Liver (tissue), 9 donors: ENCODE data around the gene CCDC92B. TPM values are rescaled to one million over a fixed set of nuclear protein-coding genes. Genes with fewer than 3 reads are reported as not detected.

Experiments
- DNase-seq: peaks from one replicate; pipeline ENCODE4 v3.0.0-alpha.2; 2017; ENCODE audit warnings: low spot score
- H3K27ac ChIP-seq, 2 donors: one replicate each; pipeline ENCODE4 v1.7.0; 2013; ENCODE audit warnings: inconsistent platforms in 2 of 2, low read length in 2 of 2, control low read depth in 1 of 2, low read depth in 1 of 2, mild to moderate bottlenecking in 1 of 2
- H3K27me3 ChIP-seq, 4 donors: one replicate each; pipeline versions ENCODE4 v1.6.1 to v1.7.0; 2013; ENCODE audit warnings: low read length in 3 of 4, inconsistent platforms in 1 of 4, mild to moderate bottlenecking in 1 of 4, moderate library complexity in 1 of 4; ENCODE audit not compliant: control insufficient read depth in 4 of 4, insufficient read depth in 4 of 4
- H3K36me3 ChIP-seq, 4 donors: one replicate each; pipeline versions ENCODE4 v1.6.1 to v1.7.0; 2013; ENCODE audit warnings: low read length in 3 of 4, mild to moderate bottlenecking in 3 of 4, low read depth in 1 of 4, moderate library complexity in 1 of 4; ENCODE audit not compliant: control insufficient read depth in 4 of 4, insufficient read depth in 3 of 4
- H3K4me1 ChIP-seq, 4 donors: one replicate each; pipeline versions ENCODE4 v1.6.1 to v1.7.0; 2013; ENCODE audit warnings: low read length in 3 of 4, mild to moderate bottlenecking in 3 of 4, moderate library complexity in 1 of 4; ENCODE audit not compliant: control insufficient read depth in 4 of 4, insufficient read depth in 4 of 4
- H3K4me3 ChIP-seq, 3 donors: one replicate each; pipeline versions ENCODE4 v1.6.1 to v1.7.0; 2013; ENCODE audit warnings: low read length in 3 of 3, control low read depth in 1 of 3, low read depth in 1 of 3, mild to moderate bottlenecking in 1 of 3
- H3K9ac ChIP-seq, 2 donors: one replicate each; pipeline ENCODE4 v1.7.0; 2013; ENCODE audit warnings: low read length in 2 of 2, mild to moderate bottlenecking in 2 of 2, moderate library complexity in 2 of 2, control low read depth in 1 of 2, low read depth in 1 of 2
- H3K9me3 ChIP-seq, 4 donors: one replicate each; pipeline versions ENCODE4 v1.6.1 to v1.7.0; 2013; ENCODE audit warnings: low read length in 3 of 4; ENCODE audit not compliant: control insufficient read depth in 4 of 4
- ATF3 ChIP-seq: IDR thresholded peaks from 2 replicates; pipeline ENCODE4 v1.6.1; 2016; ENCODE audit warnings: antibody characterized with exemption
- CTCF ChIP-seq: fragments of 150-350 bp; IDR thresholded peaks from 2 replicates; pipeline ENCODE4 v1.5.1; 2017; ENCODE audit warnings: improper control_type of control experiment, low read depth, low read length; ENCODE audit not compliant: missing input control
- EGR1 ChIP-seq, 2 donors: IDR thresholded peaks; 2 replicates each; pipeline ENCODE4 v1.6.1; 2016 to 2018; ENCODE audit warnings: antibody characterized with exemption in 2 of 2, low read depth in 2 of 2
- FOXA1 ChIP-seq: IDR thresholded peaks from 2 replicates; pipeline ENCODE4 v1.6.1; 2016; ENCODE audit warnings: antibody characterized with exemption
- FOXA2 ChIP-seq: IDR thresholded peaks from 2 replicates; pipeline ENCODE4 v1.6.1; 2016; ENCODE audit warnings: antibody characterized with exemption
- GABPA ChIP-seq, 2 donors: IDR thresholded peaks in 1 of 2; conservative IDR thresholded peaks in 1 of 2; 2 replicates each; pipeline ENCODE4 v1.6.1; 2016; ENCODE audit warnings: antibody characterized with exemption in 2 of 2, mild to moderate bottlenecking in 1 of 2, moderate library complexity in 1 of 2
- HNF4A ChIP-seq, 2 donors: conservative IDR thresholded peaks; 2 replicates each; pipeline ENCODE4 v1.6.1; 2016; ENCODE audit warnings: antibody characterized with exemption in 2 of 2, mild to moderate bottlenecking in 2 of 2
- HNF4G ChIP-seq: IDR thresholded peaks from 2 replicates; pipeline ENCODE4 v1.6.1; 2016; ENCODE audit warnings: antibody characterized with exemption
- JUND ChIP-seq, 2 donors: IDR thresholded peaks; 2 replicates each; pipeline ENCODE4 v1.6.1; 2016; ENCODE audit warnings: antibody characterized with exemption in 2 of 2
- MAX ChIP-seq: IDR thresholded peaks from 2 replicates; pipeline ENCODE4 v1.6.1; 2016; ENCODE audit warnings: antibody characterized with exemption
- NR2F2 ChIP-seq: IDR thresholded peaks from 2 replicates; pipeline ENCODE4 v1.6.1; 2016; ENCODE audit warnings: antibody characterized with exemption
- RAD21 ChIP-seq, 2 donors: IDR thresholded peaks; 2 replicates each; pipeline ENCODE4 v1.6.1; 2016; ENCODE audit warnings: antibody characterized with exemption in 2 of 2, mild to moderate bottlenecking in 2 of 2
- REST ChIP-seq: IDR thresholded peaks from 2 replicates; pipeline ENCODE4 v1.6.1; 2016; ENCODE audit warnings: antibody characterized with exemption, mild to moderate bottlenecking
- RXRA ChIP-seq, 2 donors: IDR thresholded peaks; 2 replicates each; pipeline ENCODE4 v1.6.1; 2017 to 2018; ENCODE audit warnings: antibody characterized with exemption in 2 of 2, mild to moderate bottlenecking in 1 of 2
- SP1 ChIP-seq: IDR thresholded peaks from 2 replicates; pipeline ENCODE4 v1.6.1; 2018; ENCODE audit warnings: antibody characterized with exemption, mild to moderate bottlenecking
- TAF1 ChIP-seq: conservative IDR thresholded peaks from 2 replicates; pipeline ENCODE4 v1.6.1; 2016; ENCODE audit warnings: antibody characterized with exemption, mild to moderate bottlenecking
- YY1 ChIP-seq: IDR thresholded peaks from 2 replicates; pipeline ENCODE4 v1.6.1; 2016; ENCODE audit warnings: antibody characterized with exemption, mild to moderate bottlenecking
- ZBTB33 ChIP-seq: IDR thresholded peaks from 2 replicates; pipeline ENCODE4 v1.6.1; 2016; ENCODE audit warnings: antibody characterized with exemption
- WGBS: extraction: QIAGEN DNeasy Blood & Tissue Kit; methylation state at CpG from one replicate; pipeline ENCODE4 v1.1.7; 2013; 5-methylcytosine and 5-hydroxymethylcytosine counted together
- polyA plus RNA-seq, 2 donors: library from polyadenylated mRNA; stranded (reverse) in 1 of 2; unstranded in 1 of 2; fragments of 200-250 nt in 1 of 2; fragments of >200 nt in 1 of 2; fragmentation: Nextera tagmentation in 1 of 2; extraction: Ambion mirVana in 1 of 2; gene quantifications; one replicate each; pipeline versions ENCODE4 v1.2.1 to v1.2.3, GENCODE V29; 2013 to 2015
- total RNA-seq, 2 donors: library from RNA; depleted of rRNA; stranded (reverse); fragments of >200 nt; gene quantifications; one replicate each; pipeline ENCODE4 v1.2.3, GENCODE V29; 2014
- donor health status: healthy.
- donor health status: healthy.
- donor health status: healthy.
- donor health status: healthy.
- donor health status: healthy.

The CCDC92B gene
- total and polyA plus RNA-seq, 4 donors: not detected

GRCh38 chr17:2687074-2687418, 62.4 kb downstream of the CCDC92B start:
- Histone ChIP-seq H3K4me3 (no peak overlapping the region), H3K4me1 (no peaks in the 10 kb centered on the region), H3K9ac (no peak overlapping the region), H3K9me3 (no peaks in the 10 kb centered on the region), H3K27me3 (no peaks in the 10 kb centered on the region), H3K36me3 (peaks cover 7 to 21% (median 19%) of the 10 kb centered on the region in 4 donors), H3K27ac (no peak overlapping the region)
- TF ChIP-seq GABPA (IDR thresholded peaks at IDR 0.05 in 1 of 2, conservative IDR thresholded peaks at IDR 0.05 in 1 of 2): no peak
- TF ChIP-seq REST: no peak
- TF ChIP-seq RAD21 (IDR thresholded peaks at IDR 0.05): no peak
- no peak for TF ChIP-seq FOXA2
- no peak for TF ChIP-seq HNF4G
- no peak for TF ChIP-seq NR2F2
- TF ChIP-seq HNF4A (conservative IDR thresholded peaks at IDR 0.05): no peak
- TF ChIP-seq FOXA1: no peak
- no peak for TF ChIP-seq RXRA (IDR thresholded peaks at IDR 0.05)
- no peak for TF ChIP-seq CTCF
- no peak for TF ChIP-seq SP1
- no peak for TF ChIP-seq EGR1 (IDR thresholded peaks at IDR 0.05; ENCODE audit: low read depth in 2 of 2)
- TF ChIP-seq YY1: no peak
- no peak for TF ChIP-seq TAF1
- TF ChIP-seq JUND (IDR thresholded peaks at IDR 0.05): no peak
- TF ChIP-seq ZBTB33: no peak
- no peak for TF ChIP-seq ATF3
- no peak for TF ChIP-seq MAX
- 96% methylated on average over 6 of the region's 6 CpGs for WGBS
- DNase-seq: no peak

GRCh38 chr17:2685696-2686095, 63.8 kb downstream of the CCDC92B start:
- 94% methylated on average over 15 of the region's 15 CpGs for WGBS
- H3K36me3 ChIP-seq: peaks cover 12 to 33% (median 19%) of the 10 kb centered on the region in 4 donors
- no peak for TF ChIP-seq RXRA (IDR thresholded peaks at IDR 0.05)
- no peak for TF ChIP-seq SP1
- TF ChIP-seq NR2F2: no peak
- TF ChIP-seq GABPA (IDR thresholded peaks at IDR 0.05 in 1 of 2, conservative IDR thresholded peaks at IDR 0.05 in 1 of 2): no peak
- TF ChIP-seq CTCF: no peak
- TF ChIP-seq MAX: no peak
- TF ChIP-seq FOXA1: no peak
- no peak for TF ChIP-seq ZBTB33
- no peak for TF ChIP-seq YY1
- TF ChIP-seq TAF1: no peak
- DNase-seq: peak; percentile 33
- H3K9ac ChIP-seq: no peak overlapping the region
- H3K9me3 ChIP-seq: no peaks in the 10 kb centered on the region
- H3K27me3 ChIP-seq: no peaks in the 10 kb centered on the region
- H3K4me1 ChIP-seq: no peaks in the 10 kb centered on the region
- H3K4me3 ChIP-seq: no peak overlapping the region
- no peak overlapping the region for H3K27ac ChIP-seq
